Measurements from ENCODE around the gene COX7C.

The COX7C gene, protein sequence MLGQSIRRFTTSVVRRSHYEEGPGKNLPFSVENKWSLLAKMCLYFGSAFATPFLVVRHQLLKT

DNA sequence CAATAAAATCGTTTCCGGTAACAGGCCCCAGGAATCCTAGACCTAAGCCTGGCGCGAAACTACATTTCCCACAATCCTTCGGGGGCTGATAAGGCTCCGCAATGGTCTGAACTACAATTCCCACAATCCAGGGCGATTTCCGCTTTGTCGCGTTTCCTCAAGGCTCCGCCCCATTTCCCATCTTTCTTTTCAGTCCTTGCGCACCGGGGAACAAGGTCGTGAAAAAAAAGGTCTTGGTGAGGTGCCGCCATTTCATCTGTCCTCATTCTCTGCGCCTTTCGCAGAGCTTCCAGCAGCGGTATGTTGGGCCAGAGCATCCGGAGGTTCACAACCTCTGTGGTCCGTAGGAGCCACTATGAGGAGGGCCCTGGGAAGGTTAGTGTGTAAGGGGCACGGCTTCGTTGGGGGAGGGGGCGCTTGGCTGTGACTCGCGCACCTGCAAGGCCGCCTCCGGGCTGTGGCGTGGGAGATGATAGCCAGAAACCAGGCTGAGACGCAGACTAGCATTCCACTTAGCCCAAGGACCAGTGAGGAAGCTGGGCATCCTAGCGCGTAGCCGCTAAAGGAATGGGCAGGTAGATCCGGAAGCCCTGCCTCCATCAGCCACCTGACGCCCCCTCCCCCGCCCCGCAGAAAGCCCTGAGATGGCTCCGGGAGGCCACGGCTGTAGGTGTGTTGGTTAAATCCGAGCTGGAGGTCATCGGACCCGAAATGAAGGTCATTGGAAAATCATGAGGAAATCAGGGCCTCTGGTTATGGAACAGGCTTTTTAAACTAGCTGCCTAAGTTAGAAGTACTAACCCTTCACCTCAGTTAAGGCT lies at the start of gene COX7C:
Gene COX7C, plus strand, starts transcription at position 186 of the 821 bp plus-strand sequence. Its CDS starts 115 bp downstream, at position 301.
- Histone ChIP-seq H3K4me3 (ENCODE audit: low read depth, low read length) (peak within 1 kb of the TSS; percentile 100), H3K4me1 (ENCODE audit: control insufficient read depth, insufficient read depth, low read length) (0 out of 2 replicates have a peak, but pooled peaks cover 3% of the 10 kb centered on the region), H3K36me3 (ENCODE audit: control insufficient read depth in 2 of 2, insufficient read depth in 1 of 2, low read length in 2 of 2) (peaks cover 20 to 37% of the 10 kb centered on the region in 2 experiments), H3K27ac (ENCODE audit: extremely low read depth, low read depth, low read length) (peak within 1 kb of the TSS; percentile 50; the same call in 1 of the 2 replicates), H3K9me3 (ENCODE audit: control insufficient read depth, insufficient read depth, low read depth, low read length) (no peaks in the 10 kb centered on the region)
- POLR2A ChIA-PET = no interaction called here
- CTCF ChIA-PET = no interaction called here
- TF ChIP-seq, protein P1, sequence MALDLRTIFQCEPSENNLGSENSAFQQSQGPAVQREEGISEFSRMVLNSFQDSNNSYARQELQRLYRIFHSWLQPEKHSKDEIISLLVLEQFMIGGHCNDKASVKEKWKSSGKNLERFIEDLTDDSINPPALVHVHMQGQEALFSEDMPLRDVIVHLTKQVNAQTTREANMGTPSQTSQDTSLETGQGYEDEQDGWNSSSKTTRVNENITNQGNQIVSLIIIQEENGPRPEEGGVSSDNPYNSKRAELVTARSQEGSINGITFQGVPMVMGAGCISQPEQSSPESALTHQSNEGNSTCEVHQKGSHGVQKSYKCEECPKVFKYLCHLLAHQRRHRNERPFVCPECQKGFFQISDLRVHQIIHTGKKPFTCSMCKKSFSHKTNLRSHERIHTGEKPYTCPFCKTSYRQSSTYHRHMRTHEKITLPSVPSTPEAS (tag by site-specific recombination; IDR thresholded peaks at IDR 0.05) = no peak
- TF ChIP-seq, protein P2, sequence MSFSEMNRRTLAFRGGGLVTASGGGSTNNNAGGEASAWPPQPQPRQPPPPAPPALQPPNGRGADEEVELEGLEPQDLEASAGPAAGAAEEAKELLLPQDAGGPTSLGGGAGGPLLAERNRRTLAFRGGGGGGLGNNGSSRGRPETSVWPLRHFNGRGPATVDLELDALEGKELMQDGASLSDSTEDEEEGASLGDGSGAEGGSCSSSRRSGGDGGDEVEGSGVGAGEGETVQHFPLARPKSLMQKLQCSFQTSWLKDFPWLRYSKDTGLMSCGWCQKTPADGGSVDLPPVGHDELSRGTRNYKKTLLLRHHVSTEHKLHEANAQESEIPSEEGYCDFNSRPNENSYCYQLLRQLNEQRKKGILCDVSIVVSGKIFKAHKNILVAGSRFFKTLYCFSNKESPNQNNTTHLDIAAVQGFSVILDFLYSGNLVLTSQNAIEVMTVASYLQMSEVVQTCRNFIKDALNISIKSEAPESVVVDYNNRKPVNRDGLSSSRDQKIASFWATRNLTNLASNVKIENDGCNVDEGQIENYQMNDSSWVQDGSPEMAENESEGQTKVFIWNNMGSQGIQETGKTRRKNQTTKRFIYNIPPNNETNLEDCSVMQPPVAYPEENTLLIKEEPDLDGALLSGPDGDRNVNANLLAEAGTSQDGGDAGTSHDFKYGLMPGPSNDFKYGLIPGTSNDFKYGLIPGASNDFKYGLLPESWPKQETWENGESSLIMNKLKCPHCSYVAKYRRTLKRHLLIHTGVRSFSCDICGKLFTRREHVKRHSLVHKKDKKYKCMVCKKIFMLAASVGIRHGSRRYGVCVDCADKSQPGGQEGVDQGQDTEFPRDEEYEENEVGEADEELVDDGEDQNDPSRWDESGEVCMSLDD (tag by site-specific recombination; IDR thresholded peaks at IDR 0.05) = no peak
- TF ChIP-seq, protein P3, sequence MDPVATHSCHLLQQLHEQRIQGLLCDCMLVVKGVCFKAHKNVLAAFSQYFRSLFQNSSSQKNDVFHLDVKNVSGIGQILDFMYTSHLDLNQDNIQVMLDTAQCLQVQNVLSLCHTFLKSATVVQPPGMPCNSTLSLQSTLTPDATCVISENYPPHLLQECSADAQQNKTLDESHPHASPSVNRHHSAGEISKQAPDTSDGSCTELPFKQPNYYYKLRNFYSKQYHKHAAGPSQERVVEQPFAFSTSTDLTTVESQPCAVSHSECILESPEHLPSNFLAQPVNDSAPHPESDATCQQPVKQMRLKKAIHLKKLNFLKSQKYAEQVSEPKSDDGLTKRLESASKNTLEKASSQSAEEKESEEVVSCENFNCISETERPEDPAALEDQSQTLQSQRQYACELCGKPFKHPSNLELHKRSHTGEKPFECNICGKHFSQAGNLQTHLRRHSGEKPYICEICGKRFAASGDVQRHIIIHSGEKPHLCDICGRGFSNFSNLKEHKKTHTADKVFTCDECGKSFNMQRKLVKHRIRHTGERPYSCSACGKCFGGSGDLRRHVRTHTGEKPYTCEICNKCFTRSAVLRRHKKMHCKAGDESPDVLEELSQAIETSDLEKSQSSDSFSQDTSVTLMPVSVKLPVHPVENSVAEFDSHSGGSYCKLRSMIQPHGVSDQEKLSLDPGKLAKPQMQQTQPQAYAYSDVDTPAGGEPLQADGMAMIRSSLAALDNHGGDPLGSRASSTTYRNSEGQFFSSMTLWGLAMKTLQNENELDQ (tag by site-specific recombination; IDR thresholded peaks at IDR 0.05; ENCODE audit: low read depth) = no peak
- no peak for TF ChIP-seq ZNF24 (tag by site-specific recombination; IDR thresholded peaks at IDR 0.05)
- TF ChIP-seq KLF10 (tag by site-specific recombination; IDR thresholded peaks at IDR 0.05) = no peak
- TF ChIP-seq EGR2 (tag by site-specific recombination; IDR thresholded peaks at IDR 0.05; ENCODE audit: low read depth) = peak; percentile 64
- no peak for TF ChIP-seq ZNF112 (tag by site-specific recombination; IDR thresholded peaks at IDR 0.05)
- TF ChIP-seq WT1 (tag by site-specific recombination; IDR thresholded peaks at IDR 0.05) = no peak
- TF ChIP-seq ZNF302 (tag by site-specific recombination; IDR thresholded peaks at IDR 0.05; ENCODE audit: low read depth) = no peak
- TF ChIP-seq, protein P4, sequence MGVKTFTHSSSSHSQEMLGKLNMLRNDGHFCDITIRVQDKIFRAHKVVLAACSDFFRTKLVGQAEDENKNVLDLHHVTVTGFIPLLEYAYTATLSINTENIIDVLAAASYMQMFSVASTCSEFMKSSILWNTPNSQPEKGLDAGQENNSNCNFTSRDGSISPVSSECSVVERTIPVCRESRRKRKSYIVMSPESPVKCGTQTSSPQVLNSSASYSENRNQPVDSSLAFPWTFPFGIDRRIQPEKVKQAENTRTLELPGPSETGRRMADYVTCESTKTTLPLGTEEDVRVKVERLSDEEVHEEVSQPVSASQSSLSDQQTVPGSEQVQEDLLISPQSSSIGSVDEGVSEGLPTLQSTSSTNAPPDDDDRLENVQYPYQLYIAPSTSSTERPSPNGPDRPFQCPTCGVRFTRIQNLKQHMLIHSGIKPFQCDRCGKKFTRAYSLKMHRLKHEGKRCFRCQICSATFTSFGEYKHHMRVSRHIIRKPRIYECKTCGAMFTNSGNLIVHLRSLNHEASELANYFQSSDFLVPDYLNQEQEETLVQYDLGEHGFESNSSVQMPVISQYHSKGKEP (tag by site-specific recombination; IDR thresholded peaks at IDR 0.05) = no peak; the same call in 1 of the 2 replicates
- TF ChIP-seq ZNF10 (tag by site-specific recombination; IDR thresholded peaks at IDR 0.05) = no peak
- TF ChIP-seq KLF16 (tag by site-specific recombination; IDR thresholded peaks at IDR 0.05) = no peak
- no peak for TF ChIP-seq GLI2 (tag by site-specific recombination; IDR thresholded peaks at IDR 0.05; ENCODE audit: borderline replicate concordance, low read depth)
- peak; percentile 36; the same call in 1 of the 2 replicates for TF ChIP-seq ZNF629 (tag by site-specific recombination; IDR thresholded peaks at IDR 0.05)
- TF ChIP-seq ZNF366 (tag by site-specific recombination; conservative IDR thresholded peaks at IDR 0.05) = peak; percentile 67
- no peak for TF ChIP-seq ZNF473 (tag by site-specific recombination; IDR thresholded peaks at IDR 0.05)
- TF ChIP-seq ZNF239 (tag by site-specific recombination; IDR thresholded peaks at IDR 0.05) = no peak
- no peak for TF ChIP-seq ZNF311 (tag by site-specific recombination; IDR thresholded peaks at IDR 0.05; ENCODE audit: borderline replicate concordance)
- no peak for TF ChIP-seq ZNF175 (tag by site-specific recombination; IDR thresholded peaks at IDR 0.05)
- TF ChIP-seq ZNF211 (tag by site-specific recombination; IDR thresholded peaks at IDR 0.05; ENCODE audit: low read depth) = no peak
- TF ChIP-seq, protein P5, sequence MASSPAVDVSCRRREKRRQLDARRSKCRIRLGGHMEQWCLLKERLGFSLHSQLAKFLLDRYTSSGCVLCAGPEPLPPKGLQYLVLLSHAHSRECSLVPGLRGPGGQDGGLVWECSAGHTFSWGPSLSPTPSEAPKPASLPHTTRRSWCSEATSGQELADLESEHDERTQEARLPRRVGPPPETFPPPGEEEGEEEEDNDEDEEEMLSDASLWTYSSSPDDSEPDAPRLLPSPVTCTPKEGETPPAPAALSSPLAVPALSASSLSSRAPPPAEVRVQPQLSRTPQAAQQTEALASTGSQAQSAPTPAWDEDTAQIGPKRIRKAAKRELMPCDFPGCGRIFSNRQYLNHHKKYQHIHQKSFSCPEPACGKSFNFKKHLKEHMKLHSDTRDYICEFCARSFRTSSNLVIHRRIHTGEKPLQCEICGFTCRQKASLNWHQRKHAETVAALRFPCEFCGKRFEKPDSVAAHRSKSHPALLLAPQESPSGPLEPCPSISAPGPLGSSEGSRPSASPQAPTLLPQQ (tag by site-specific recombination; IDR thresholded peaks at IDR 0.05) = peak; percentile 57; the same call in 1 of the 2 replicates
- TF ChIP-seq ZNF785 (tag by site-specific recombination; IDR thresholded peaks at IDR 0.05) = no peak
- no peak for TF ChIP-seq ZNF510 (tag by site-specific recombination; IDR thresholded peaks at IDR 0.05; ENCODE audit: insufficient replicate concordance)
- TF ChIP-seq ZNF391 (tag by site-specific recombination; IDR thresholded peaks at IDR 0.05; ENCODE audit: borderline replicate concordance, low read depth) = 0 out of 2 replicates have a peak, but pooled peaks have one; percentile 45
- no peak for TF ChIP-seq ZNF48 (tag by site-specific recombination; IDR thresholded peaks at IDR 0.05)
